NCI-H2107 treated with DMSO at 0.1 percent for 48 hours (cell line): Measurements from ENCODE around the gene C4orf50.
"Not testable (repeated sequence)": the region's sequence is repeated elsewhere in the genome, so short reads cannot be mapped to it uniquely, and the experiment has no call there.

Experiments used
- DNase-seq: peaks from one replicate; lab custom pipeline; 2025; ENCODE audit not compliant: unreplicated experiment; lab: John Stamatoyannopoulos, UW

Gene C4orf50

GRCh38 chr4:5869966-5870619 is 148.1 kb downstream of the C4orf50 start:
- no peak for DNase-seq

- DNase-seq: no peak
Measured at GRCh38 chr4:5867866-5868265, 150.4 kb downstream of the C4orf50 start.

- no peak for DNase-seq
Measured at GRCh38 chr4:5866841-5867813, 151.1 kb downstream of the C4orf50 start.

- DNase-seq: no peak
Measured at GRCh38 chr4:5865896-5866599, 152.2 kb downstream of the C4orf50 start.

- no peak for DNase-seq
Measured at GRCh38 chr4:5863461-5864113, 154.6 kb downstream of the C4orf50 start.

- no peak for DNase-seq
Measured at GRCh38 chr4:5858020-5858769, 160.0 kb downstream of the C4orf50 start.

GRCh38 chr4:5857199-5857598 is 161.0 kb downstream of the C4orf50 start:
- no peak for DNase-seq

- not testable (repeated sequence) for DNase-seq
Measured at GRCh38 chr4:5856362-5856761, 161.9 kb downstream of the C4orf50 start.

- no peak for DNase-seq
Measured at GRCh38 chr4:5854929-5855328, 163.3 kb downstream of the C4orf50 start.

- no peak for DNase-seq
Measured at GRCh38 chr4:5852523-5853202, 165.6 kb downstream of the C4orf50 start.

GRCh38 chr4:5851637-5852301 is 166.5 kb downstream of the C4orf50 start:
- no peak for DNase-seq
